HG03354 (cell line): ENCODE results near the gene PRKCA.
"Not testable (repeated sequence)": the region's sequence is repeated elsewhere in the genome, so short reads cannot be mapped to it uniquely, and the experiment has no call there.

Experiments
- ATAC-seq: cut with Tn5 transposase; IDR thresholded peaks from one replicate; pipeline ENCODE4 v1.9.1; 2021; ENCODE audit warnings: mild to moderate bottlenecking; ENCODE audit not compliant: unreplicated experiment, poor library complexity, severe bottlenecking

Gene PRKCA

GRCh38 chr17:66469890-66470289 is 167.5 kb downstream of the PRKCA start:
- no peak for ATAC-seq

- no peak for ATAC-seq
Observed at GRCh38 chr17:66472123-66472522, 169.7 kb downstream of the PRKCA start.

GRCh38 chr17:66474258-66474657 is 171.8 kb downstream of the PRKCA start:
- no peak for ATAC-seq

GRCh38 chr17:66474806-66475497 is 172.5 kb downstream of the PRKCA start:
- no peak for ATAC-seq

- no peak for ATAC-seq
Observed at GRCh38 chr17:66476014-66476413, 173.6 kb downstream of the PRKCA start.

- no peak for ATAC-seq
Observed at GRCh38 chr17:66477615-66478283, 175.3 kb downstream of the PRKCA start.

GRCh38 chr17:66479230-66479889 is 176.9 kb downstream of the PRKCA start:
- ATAC-seq: not testable (repeated sequence)

- ATAC-seq: no peak
Observed at GRCh38 chr17:66480243-66480642, 177.8 kb downstream of the PRKCA start.

- no peak for ATAC-seq
Observed at GRCh38 chr17:66480802-66481201, 178.4 kb downstream of the PRKCA start.

- ATAC-seq: no peak
Observed at GRCh38 chr17:66481271-66481670, 178.9 kb downstream of the PRKCA start.

- no peak for ATAC-seq
Observed at GRCh38 chr17:66483906-66484305, 181.5 kb downstream of the PRKCA start.

- ATAC-seq: no peak
Observed at GRCh38 chr17:66485309-66485947, 183.0 kb downstream of the PRKCA start.

GRCh38 chr17:66487121-66487520 is 184.7 kb downstream of the PRKCA start:
- no peak for ATAC-seq

- ATAC-seq: no peak
Observed at GRCh38 chr17:66487981-66488468, 185.6 kb downstream of the PRKCA start.

- no peak for ATAC-seq
Observed at GRCh38 chr17:66488864-66489263, 186.5 kb downstream of the PRKCA start.

GRCh38 chr17:66489576-66489975 is 187.2 kb downstream of the PRKCA start:
- not testable (repeated sequence) for ATAC-seq

GRCh38 chr17:66491213-66491612 is 188.8 kb downstream of the PRKCA start:
- ATAC-seq: no peak

GRCh38 chr17:66491665-66492064 is 189.3 kb downstream of the PRKCA start:
- ATAC-seq: no peak

- no peak for ATAC-seq
Observed at GRCh38 chr17:66492080-66492479, 189.7 kb downstream of the PRKCA start.

- no peak for ATAC-seq
Observed at GRCh38 chr17:66492561-66493005, 190.2 kb downstream of the PRKCA start.
